ENCODE results near the gene PJA2.

GRCh38 chr5:109305352-109305751, 104.4 kb downstream of the PJA2 start:
- no peak for TF ChIP-seq CTCF (IDR thresholded peaks at IDR 0.05; ENCODE audit: extremely low read depth in 1 of 2, insufficient read depth in 1 of 2, low read depth in 1 of 2, low read length in 2 of 2)
- no peak for TF ChIP-seq MYC (IDR thresholded peaks at IDR 0.05; ENCODE audit: low read depth, low read length)
- no peak for TF ChIP-seq POLR2A (IDR thresholded peaks at IDR 0.05; ENCODE audit: low read depth, low read length)
- no peak for TF ChIP-seq POLR2AphosphoS5 (IDR thresholded peaks at IDR 0.05; ENCODE audit: insufficient read depth, low read depth, low read length)
- TF ChIP-seq EZH2 (IDR thresholded peaks at IDR 0.05; ENCODE audit: borderline replicate concordance, low read depth, low read length, severe bottlenecking): no peak
- no peak for TF ChIP-seq FOS (IDR thresholded peaks at IDR 0.05; ENCODE audit: borderline replicate concordance, insufficient read depth, low read length)
- no peak for TF ChIP-seq MAX (IDR thresholded peaks at IDR 0.05; ENCODE audit: insufficient read depth, insufficient read length)
- no peak for TF ChIP-seq GATA2 (IDR thresholded peaks at IDR 0.05; ENCODE audit: insufficient read depth, insufficient read length, low read depth, low read length)

Data from endothelial cell of umbilical vein (primary cell).